GM04503 (cell line): ENCODE results near the gene DNAH14.
"Not testable (repeated sequence)": the region's sequence is repeated elsewhere in the genome, so short reads cannot be mapped to it uniquely, and the experiment has no call there.

Experiments
- DNase-seq: peaks from one replicate; pipeline ENCODE4 v3.0.0-alpha.2; 2012; ENCODE audit warnings: low read depth

DNAH14 gene

GRCh38 chr1:224921354-224921753, 8.1 kb upstream of the DNAH14 start:
- no peak for DNase-seq

GRCh38 chr1:224922404-224923164, 6.9 kb upstream of the DNAH14 start:
- no peak for DNase-seq

DNA sequence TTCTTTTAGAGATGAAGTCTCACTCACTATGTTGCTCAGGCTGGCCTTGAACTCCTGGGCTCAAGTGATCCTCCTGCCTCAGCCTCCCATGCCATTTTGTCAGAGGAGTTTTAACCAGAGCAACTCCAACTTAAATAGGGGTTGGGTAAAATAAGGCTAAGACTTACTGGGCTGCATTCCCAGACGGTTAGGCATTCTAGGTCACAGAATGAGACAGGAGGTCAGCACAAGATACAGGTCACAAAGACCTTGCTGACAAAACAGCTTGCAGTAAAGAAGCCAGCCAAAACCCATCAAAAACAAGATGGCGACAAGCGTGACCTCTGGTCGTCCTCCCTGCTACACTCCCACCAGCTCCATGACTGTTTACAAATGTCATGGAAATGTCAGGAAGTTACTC, 5.7 kb upstream of the DNAH14 start:
- DNase-seq, result no peak

GRCh38 chr1:224927631-224928030, 1.8 kb upstream of the DNAH14 start:
- DNase-seq, result not testable (repeated sequence)

DNA sequence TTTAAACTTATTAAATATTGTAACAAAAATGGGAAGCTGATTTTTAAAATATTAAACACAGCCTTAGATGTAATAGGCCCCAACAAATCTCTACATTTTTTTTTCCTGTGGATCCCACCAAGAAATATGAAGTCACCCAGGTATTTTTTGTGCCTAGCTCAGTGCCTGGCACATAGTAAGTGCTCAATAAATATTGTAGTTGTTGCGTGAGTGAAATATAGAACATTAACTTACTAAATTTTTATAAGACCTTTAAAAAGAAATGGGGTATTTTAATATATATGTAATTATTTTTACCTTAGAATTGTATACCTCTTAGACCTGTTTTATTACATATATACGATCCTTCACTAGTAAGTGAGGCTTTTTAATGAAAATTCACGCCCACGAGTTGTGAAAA, 569 bp upstream of the DNAH14 start:
- no peak for DNase-seq

GRCh38 chr1:224931605-224932004, 2.1 kb downstream of the DNAH14 start:
- no peak for DNase-seq

GRCh38 chr1:224932607-224933249, 3.3 kb downstream of the DNAH14 start:
- DNase-seq, result no peak

GRCh38 chr1:224933584-224933983, 4.1 kb downstream of the DNAH14 start:
- DNase-seq, result no peak

DNA sequence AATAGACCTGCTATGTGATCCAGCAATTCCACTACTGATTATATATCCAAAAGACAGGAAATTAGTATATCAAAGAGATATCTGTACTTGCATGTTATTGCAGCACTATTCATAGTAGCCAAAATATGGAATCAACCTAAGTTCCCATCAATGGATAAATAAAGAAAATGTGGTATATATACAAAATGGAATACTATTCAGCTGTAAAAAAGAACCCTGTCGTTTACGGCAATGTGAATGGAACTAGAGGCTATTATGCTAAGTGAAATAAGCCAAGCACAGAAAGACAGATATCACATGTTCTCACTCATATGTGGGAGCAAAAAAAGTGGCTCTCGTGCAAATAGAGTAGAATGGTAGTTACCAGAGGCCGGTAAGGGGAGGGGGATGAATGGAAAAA, 9.2 kb downstream of the DNAH14 start:
- no peak for DNase-seq

DNA sequence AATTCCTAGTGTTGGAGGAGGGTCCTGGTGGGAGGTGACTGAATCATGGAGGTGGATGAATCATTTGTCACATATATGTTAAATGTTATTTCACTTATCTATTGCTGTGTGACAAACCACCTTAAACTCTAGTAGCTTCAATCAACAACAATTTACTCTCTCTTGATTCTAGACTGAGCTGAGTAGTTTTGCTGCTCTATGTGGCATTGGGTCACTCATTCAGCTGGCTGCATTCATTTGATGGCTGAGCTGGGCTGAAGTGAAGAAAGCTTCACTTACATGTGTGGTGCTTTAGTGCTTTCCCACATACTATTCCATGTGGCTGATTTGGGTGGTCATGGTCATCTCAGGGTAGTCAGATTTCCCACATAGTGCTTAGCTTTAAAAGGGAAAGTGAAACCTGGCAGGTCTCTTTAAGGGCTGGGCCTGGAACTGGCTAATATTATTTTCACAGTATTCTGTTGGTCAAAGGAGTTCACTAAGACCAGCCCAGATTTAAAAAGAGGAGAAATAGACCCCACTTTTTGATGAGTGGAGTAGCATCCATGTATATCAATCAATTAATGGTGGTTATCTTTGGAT, 10.5 kb downstream of the DNAH14 start:
- no peak for DNase-seq

- not testable (repeated sequence) for DNase-seq
Observed at GRCh38 chr1:224940735-224941134, 11.3 kb downstream of the DNAH14 start.

DNA sequence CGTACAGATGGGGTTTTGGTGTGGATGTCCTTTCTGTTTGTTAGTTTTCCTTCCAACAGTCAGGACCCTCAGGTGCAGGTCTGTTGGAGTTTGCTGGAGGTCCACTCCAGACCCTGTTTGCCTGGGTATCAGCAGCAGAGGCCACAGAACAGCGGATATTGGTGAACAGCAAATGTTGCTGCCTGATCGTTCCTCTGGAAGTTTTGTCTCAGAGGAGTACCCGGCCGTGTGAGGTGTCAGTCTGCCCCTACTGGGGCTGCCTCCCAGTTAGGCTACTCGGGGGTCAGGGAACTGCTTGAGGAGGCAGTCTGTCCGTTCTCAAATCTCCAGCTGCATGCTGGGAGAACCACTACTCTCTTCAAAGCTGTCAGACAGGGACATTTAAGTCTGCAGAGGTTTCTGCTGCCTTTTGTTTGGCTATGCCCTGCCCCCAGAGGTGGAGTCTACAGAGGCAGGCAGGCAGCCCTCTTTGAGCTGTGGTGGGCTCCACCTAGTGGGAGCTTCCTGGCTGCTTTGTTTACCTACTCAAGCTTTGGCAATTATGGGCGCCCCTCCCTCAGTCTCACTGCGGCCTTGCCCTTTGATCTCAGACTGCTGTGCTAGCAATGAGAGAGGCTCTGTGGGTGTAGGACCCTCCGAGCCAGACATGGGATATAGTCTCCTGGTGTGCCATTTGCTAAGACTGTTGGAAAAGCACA, 16.3 kb downstream of the DNAH14 start:
- DNase-seq, result not testable (repeated sequence)

DNA sequence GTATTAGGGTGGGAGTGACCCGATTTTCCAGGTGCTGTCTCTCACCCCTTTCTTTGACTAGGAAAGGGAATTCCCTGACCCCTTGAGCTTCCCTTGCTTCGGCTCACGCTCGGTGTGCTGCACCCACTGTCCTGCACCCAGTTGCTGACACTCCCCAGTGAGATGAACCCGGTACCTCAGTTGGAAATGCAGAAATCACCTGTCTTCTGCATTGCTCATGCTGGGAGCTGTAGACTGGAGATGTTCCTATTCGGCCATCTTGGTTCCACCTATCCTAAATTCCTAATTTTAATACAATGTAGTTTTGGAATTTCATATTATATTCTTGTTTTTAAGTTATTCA, 16.8 kb downstream of the DNAH14 start:
- not testable (repeated sequence) for DNase-seq

GRCh38 chr1:224957696-224958095, 28.2 kb downstream of the DNAH14 start:
- no peak for DNase-seq

GRCh38 chr1:224958490-224958889, 29.0 kb downstream of the DNAH14 start:
- no peak for DNase-seq

- DNase-seq, result no peak
Observed at GRCh38 chr1:224959115-224959514, 29.6 kb downstream of the DNAH14 start.

- DNase-seq, result no peak
Observed at GRCh38 chr1:224959656-224960055, 30.2 kb downstream of the DNAH14 start.

GRCh38 chr1:224980181-224980580, 50.7 kb downstream of the DNAH14 start:
- DNase-seq, result no peak

- not testable (repeated sequence) for DNase-seq
Observed at GRCh38 chr1:224981922-224982354, 52.5 kb downstream of the DNAH14 start.

DNA sequence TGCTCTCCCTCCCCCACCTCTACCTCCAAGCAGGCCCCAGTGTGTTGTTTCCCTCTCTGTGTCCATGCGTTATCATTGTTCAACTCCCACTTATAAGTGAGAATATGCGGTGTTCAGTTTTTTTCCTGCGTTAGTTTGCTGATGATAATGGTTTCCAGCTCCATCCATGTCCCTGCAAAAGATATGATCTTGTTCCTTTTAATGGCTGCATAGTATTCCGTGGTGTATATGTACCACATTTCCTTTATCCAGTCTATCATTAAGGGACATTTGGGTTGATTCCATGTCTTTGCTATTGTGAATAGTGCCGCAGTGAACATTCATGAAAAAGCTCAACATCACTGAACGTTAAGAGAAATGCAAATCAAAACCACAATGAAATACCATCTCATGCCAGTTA, 58.6 kb downstream of the DNAH14 start:
- no peak for DNase-seq

DNA sequence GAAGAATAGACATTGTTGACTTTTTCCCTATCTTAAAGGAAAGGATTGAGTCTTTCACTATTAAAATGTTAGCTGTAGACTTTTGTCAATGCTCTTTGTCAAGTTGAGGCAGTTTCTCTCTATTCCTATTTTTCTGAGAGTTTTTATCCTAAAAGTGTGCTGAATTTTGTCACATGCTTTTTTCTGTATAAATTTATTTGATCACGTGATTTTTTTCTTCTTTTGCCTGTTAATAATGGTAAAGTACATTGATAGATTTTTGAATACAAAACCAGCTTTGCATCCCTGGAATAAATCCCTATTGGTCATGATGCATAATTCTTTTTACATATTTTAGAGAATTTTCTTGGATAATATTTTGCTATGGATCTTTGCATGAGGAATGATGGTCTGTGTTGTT, 60.1 kb downstream of the DNAH14 start:
- no peak for DNase-seq

GRCh38 chr1:224991550-224991949, 62.1 kb downstream of the DNAH14 start:
- DNase-seq, result not testable (repeated sequence)

DNA sequence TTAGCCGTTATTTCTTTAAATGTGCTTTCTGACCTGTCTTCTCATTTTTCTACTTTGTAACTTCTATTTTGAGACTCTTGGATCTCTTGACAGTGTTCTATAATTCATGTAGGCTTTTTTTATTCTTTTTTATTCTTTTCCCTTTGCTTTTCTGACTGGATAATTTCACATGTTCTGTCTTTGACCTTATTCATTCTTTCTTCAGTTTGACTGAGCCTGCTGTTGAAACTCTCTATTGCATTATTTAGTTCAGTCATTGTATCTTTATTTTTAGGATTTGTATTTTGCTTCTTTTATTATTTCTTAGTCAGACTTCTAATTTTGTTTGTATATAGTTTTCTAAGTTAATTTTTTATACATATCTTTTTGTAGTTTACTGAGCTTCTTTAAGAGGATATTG, 66.1 kb downstream of the DNAH14 start:
- DNase-seq, result no peak
